Measurements from ENCODE around the gene TSPEAR.

DNA sequence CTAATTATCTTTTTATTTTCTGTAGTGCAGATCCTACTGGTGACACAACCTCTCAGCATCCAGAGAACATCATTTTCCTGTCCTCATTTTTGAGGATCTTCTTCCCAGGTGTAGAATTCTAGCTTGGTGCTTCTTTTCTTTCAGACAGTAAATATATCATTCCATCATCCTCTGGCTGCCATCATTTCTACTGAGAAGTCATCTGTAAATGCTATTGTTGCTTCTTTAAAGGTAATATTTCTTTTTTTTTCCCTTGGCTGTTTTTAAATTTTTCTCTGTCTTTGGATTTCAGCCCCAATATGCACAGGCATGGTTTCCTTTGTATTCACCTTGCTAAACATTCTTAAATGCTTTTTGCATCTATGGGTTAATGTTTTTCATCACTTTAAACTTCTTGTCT, 87.8 kb downstream of the TSPEAR start:
- TF ChIP-seq POLR2A (IDR thresholded peaks at IDR 0.05) (no peak), EP300 (IDR thresholded peaks at IDR 0.05) (no peak), POLR2AphosphoS5 (IDR thresholded peaks at IDR 0.05) (no peak)
- TF ChIP-seq, protein P1, sequence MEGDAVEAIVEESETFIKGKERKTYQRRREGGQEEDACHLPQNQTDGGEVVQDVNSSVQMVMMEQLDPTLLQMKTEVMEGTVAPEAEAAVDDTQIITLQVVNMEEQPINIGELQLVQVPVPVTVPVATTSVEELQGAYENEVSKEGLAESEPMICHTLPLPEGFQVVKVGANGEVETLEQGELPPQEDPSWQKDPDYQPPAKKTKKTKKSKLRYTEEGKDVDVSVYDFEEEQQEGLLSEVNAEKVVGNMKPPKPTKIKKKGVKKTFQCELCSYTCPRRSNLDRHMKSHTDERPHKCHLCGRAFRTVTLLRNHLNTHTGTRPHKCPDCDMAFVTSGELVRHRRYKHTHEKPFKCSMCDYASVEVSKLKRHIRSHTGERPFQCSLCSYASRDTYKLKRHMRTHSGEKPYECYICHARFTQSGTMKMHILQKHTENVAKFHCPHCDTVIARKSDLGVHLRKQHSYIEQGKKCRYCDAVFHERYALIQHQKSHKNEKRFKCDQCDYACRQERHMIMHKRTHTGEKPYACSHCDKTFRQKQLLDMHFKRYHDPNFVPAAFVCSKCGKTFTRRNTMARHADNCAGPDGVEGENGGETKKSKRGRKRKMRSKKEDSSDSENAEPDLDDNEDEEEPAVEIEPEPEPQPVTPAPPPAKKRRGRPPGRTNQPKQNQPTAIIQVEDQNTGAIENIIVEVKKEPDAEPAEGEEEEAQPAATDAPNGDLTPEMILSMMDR (IDR thresholded peaks at IDR 0.05): no peak
